Kidney tubule cell (primary cell): Measurements from ENCODE around the gene C2orf68.
A peak's percentile ranks its signal among the peaks of the same experiment; 100 is the strongest.
"Not testable (repeated sequence)": the region's sequence is repeated elsewhere in the genome, so short reads cannot be mapped to it uniquely, and the experiment has no call there.

Experiments
- DNase-seq: peaks from one replicate; pipeline ENCODE4 v3.0.0-alpha.2; 2018; ENCODE audit warnings: low spot score

C2orf68 gene

DNA sequence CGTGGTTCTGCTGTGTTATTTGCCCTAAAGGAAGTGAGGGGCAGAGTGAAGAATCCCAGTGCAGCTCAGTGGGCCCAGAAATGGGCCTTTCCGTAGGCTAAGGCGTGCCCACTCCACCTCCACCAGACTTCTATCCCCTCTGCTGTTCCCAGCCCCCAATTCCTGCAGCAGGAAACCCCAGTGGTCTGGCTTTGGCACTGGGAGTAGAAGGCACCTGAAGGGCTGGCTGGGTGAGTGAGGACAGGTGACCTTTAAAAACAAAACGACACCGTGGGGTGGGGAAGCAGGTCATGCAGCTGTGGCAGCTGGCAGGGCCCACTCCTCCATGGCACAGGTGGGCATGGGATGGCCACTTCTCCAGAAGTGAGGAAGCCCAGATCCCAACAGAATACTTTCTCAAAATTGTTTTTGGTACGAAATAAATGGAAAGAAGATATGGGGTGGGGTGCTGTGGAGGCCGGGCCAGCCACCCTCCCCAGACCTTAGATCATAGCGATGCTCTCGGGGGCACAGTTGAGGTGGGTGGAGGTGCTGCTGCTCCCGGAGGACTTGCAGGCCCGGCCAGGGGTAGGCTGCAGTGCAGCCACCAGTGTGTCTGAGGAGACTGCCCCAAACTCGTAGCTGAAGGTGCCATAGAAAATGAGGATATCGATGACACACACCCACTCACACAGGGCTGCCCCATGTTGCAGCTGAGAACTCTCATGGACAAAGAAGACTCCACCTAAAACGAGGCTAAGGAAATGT is 13.1 kb downstream of the C2orf68 start:
- DNase-seq: no peak

DNA sequence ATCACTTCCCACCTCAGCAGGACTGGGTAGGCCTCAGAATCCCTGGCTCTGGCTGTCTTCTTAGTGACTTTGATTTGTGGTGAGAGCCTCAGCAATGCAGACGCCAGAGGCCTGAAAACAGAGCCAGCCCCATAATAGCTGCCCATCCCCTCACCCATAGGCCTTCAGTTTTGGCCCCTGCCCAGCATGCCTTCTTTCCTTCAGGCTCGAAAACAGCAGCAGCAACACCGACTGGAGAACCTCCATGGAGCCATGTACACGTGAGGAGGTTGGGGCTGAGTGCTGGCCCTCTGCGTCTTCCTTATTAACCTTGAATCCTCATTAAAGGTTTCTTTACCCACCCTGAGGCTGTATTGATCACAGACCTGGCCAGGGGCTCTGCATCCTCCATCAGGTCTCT is 14.6 kb downstream of the C2orf68 start:
- DNase-seq: no peak

DNA sequence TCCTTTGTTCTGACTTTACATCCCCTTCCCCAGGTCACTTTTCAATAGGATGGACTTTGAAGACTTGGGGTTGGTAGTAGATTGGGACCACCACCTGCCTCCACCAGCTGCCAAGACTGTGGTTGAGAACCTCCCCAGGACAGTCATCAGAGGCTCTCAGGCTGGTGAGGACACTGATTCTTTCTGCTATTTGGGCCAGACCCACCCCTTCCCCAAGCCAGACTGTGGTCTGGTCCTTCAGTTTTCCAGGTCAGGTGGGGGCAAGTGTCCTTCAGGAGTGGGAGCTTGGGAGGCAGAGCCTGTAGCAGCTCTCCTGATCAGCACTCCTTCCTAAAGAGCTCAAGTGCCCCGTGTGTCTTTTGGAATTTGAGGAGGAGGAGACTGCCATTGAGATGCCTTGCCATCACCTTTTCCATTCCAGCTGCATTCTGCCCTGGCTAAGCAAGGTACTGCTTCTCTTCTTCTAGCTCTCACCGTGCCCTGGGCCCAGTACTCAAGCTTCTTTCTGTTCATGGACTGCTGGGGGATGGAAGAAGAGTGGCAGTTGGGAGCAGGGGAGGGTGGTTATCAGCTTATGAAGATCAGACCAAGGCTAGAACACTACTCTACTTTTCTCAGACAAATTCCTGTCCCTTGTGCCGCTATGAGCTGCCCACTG is 15.3 kb downstream of the C2orf68 start:
- no peak for DNase-seq

DNA sequence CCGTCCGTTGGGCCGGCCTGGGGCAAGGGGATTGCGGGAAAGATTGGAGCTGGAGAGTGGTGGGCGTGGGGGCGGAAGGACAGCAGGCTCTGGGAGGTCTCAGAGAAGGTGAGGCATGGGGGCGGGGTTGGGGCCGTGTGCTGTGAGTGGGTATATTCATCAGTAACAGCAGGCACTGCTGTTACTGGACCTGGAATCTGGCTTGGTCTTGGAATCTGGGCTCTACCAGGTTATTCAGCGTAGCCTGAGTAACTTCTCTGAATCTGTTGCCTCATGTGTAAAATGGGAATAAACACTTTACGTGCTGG is 15.9 kb downstream of the C2orf68 start:
- DNase-seq: peak; percentile 23

DNA sequence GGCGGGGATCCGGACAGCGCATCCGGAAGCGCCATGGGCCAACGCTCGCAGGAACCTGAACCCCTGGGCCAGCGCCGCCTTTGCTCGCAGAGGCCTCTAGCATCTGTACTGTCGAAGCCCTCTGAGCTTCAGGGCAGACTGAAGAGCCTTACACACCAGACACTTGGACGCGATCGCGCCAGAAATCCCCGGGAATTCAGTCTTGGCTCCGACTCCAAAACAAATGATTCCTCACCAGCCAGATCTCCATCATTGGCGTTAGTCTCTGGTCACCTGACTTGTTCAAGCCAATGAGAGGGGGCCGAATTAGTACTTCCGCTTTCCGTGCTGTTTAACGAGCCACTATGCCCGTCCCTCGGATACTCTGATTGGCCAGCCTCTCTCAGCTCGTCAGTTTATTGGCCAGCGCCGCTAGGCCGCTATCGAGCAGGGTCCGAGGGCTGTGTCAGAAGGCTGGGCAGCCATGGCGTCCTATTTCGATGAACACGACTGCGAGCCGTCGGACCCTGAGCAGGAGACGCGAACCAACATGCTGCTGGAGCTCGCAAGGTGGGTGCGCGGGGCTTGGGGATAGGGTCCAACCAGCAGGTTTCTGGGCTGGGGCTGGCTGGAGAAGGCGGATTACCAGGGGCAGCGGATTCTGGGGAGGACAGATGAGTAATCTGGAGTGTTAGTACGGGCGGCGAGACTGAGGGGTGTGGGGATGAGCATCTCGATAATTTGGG is 16.4 kb downstream of the C2orf68 start, which contains the start of gene RNF181:
Gene RNF181 (plus strand): TSS at position 445 of the 725 bp plus-strand sequence. CDS start 19 bp downstream, at position 464.
- peak; percentile 99 for DNase-seq

DNA sequence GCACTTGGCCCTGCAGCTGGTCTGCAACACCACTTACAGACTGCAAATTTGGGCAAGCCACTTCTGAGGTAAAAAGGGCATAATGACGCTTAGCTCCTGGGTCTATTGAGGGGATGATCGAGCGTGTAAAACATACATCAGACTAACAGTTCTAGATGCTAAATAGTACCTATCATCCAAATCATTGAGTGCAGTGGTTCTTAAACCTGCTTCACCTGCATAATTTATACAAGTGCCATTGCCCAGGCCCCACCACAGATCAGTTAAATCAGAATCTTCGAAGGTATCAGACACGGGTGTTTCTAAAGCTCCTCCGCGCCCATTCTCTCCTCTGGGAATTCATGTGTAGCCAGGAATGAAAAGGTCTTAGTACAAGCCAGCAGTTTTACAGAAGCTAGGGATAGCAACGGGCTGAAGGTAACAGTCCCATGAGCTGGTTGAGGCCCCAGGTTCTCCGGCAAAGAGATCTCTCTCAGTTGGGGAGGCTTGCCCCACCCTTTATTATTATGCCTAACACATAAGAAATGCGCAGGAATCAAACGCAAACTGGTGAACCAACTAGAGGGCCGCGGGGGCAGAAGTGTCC is 17.1 kb downstream of the C2orf68 start:
- DNase-seq: no peak

DNA sequence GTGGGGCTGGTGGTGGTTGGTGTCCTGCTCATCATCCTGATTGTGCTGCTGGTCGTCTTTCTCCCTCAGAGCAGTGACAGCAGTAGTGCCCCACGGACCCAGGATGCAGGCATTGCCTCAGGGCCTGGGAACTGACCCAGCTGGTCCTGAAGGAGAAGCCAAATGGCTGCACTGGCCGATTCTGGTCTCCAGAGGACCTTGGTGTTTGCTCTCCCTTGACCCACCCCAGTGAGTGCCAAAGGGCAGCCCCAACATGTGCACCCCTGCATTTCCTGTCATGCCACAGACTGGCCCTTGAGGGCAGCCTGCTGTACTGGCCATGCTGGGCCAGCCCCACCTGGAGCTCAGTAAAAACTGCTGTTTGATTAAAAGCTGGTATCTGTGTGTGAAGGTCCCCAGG is 18.8 kb downstream of the C2orf68 start:
- no peak for DNase-seq

DNA sequence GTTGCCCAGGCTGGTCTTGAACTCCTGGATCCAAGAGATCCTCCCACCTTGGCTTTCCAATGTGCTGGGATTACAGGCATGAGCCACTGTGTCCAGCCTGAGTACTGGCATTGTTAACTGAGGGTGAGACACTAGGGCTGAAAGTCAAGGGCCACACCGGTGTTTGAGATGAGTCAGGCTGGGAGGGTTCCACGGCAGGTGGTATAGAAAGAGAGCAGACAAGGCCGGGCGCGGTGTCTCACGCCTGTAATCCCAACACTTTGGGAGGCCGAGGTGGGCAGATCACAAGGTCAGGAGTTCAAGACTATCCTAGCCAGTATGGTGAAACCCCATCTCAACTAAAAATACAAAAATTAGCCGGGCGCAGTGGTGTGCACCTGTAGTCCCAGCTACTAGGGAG is 19.6 kb downstream of the C2orf68 start:
- DNase-seq: not testable (repeated sequence)

DNA sequence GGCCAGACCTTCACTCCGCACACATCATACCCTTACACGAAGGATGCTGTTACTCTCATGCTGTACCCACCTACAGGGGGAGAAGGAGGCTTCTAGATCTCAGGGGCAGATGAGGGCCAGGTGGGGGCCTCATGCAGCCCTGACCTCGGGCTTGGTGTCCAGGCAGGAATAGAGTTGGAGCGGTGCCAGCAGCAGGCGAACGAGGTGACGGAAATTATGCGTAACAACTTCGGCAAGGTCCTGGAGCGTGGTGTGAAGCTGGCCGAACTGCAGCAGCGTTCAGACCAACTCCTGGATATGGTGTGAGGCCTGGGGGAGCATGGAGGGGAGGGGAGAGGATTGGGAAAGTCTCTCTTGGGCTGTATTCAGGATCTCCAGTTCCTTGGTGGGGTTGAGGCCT is 20.3 kb downstream of the C2orf68 start:
- no peak for DNase-seq

DNA sequence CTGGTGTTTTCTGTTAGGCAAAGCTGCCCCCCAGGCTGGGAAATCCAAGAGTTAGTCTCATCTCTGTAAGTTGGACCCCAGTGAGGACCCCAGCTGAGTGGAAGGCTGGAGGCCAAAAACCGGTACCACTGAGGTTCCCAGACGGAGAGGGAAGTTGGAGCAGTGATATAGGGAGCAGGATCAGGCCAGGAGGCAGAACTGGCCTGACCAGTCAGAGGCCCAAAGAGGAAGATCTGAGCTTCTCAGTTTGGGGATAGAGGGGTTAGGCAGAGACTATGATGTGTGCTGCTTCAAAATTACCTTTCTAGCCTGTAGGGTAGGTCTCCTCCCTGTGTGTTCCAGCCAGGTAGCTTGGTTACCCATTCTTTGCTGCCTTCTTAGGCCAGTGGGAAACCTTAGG is 20.9 kb downstream of the C2orf68 start:
- DNase-seq: no peak

DNA sequence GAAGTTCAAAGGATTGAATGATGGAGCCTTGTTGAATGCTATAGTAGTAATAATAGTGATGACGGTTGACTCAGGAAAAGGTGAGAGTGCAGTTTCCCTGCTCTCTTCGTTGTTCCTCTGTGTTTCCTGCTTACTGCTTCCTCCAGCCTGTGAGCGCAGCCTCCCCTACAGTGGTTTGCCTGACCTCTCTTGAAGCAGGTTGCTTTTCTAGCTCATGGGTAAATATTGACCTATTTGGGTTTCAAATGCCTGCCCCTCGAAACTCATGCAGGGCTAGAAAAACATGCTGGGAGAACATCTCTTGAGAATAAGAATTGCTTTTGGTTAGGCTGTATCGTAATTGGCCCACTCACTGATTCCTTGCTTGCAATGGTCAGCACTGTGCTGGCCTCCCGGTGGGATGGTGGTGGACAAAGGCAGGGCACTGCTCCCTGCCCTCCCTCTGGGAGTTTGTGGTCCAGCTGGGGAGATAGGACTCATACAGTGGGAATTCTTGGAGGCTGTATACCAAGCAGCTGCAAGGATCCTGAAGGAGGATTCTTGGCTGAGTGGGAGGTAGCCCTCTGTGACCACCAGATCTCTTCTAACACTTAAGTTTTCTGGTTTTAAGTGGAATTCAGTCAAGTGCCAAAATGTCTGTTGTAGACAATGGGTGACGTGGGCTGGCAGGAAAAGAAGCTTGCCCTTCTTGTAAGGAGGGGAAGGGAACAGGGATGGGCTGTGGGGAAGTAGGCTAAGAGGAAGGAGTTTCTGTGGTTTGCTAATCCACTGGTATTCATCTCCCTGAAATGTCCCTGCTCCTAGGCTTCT is 21.7 kb downstream of the C2orf68 start:
- peak; percentile 30 for DNase-seq

DNA sequence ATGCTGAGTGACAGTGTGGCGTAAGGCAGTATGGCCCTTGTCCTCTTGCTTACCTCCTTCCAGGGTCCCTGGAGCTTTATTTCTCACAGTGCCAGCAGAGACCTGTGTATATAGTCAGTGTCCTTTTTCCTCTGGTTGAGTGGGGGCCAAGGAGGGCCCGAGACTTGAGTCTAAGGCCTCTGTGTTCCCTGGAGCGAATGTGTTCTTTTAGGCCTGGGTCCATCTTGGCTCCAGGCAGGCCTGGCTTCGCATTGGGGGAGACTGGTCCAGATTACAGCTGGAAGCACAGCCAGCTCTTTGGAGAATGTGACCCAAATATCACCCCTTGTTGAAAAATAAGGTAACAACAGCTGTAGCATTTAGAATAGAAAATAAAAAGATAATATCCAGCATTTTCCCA is 22.7 kb downstream of the C2orf68 start:
- DNase-seq: no peak

DNA sequence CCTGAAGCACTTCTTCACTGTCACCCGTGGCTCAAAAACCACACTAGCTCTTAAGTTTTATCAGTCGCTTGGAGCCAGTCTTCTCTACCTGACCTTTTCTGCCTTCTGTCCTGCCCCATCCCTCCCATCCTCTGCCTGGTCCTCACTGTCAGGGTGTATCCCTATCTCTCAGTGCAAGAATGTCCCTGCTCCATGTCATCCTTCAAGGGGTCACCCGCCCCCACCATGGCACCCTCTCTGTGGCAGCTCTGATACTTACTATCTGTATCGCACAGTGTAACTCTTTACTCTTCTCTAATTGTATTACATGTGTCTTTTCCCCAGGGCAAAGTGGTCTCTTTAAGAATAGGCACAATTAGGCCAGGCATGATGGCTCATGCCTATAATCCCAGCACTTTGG is 23.2 kb downstream of the C2orf68 start:
- no peak for DNase-seq

DNA sequence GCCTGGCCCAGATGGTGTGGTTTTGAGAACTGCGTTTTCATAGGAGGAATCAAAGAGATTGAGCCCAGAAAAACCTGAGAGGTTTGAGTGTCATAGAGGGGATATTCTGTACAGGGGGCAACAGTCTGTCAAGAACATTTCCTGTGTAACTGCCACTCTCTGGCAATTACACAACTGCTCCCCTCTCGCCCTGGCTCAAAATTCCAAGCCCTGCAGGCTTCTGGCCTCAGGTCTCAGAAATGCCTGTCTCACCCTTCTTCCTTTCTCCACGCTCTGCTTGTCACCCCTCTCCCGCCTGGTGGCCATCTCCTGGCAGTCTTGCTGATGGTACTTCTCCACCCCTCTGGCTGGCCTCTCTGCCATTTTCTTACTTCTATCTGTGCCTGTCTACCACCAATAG is 23.6 kb downstream of the C2orf68 start:
- DNase-seq: no peak

DNA sequence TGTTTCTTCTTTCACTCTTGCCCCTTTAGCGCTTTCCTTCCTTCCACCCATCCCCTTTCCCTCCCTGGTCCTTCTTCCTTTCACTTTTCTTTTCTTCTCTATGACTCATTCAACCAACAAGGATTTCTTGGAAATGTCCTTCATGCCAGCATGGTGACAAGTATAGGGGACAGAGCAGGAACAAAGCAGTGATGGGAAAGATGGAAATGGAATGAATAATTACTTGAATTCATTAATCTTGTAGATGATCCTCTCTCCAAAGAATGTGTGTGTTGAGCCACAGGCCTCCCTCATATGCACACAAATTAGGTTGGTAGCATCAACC is 26.1 kb downstream of the C2orf68 start:
- peak; percentile 91 for DNase-seq

DNA sequence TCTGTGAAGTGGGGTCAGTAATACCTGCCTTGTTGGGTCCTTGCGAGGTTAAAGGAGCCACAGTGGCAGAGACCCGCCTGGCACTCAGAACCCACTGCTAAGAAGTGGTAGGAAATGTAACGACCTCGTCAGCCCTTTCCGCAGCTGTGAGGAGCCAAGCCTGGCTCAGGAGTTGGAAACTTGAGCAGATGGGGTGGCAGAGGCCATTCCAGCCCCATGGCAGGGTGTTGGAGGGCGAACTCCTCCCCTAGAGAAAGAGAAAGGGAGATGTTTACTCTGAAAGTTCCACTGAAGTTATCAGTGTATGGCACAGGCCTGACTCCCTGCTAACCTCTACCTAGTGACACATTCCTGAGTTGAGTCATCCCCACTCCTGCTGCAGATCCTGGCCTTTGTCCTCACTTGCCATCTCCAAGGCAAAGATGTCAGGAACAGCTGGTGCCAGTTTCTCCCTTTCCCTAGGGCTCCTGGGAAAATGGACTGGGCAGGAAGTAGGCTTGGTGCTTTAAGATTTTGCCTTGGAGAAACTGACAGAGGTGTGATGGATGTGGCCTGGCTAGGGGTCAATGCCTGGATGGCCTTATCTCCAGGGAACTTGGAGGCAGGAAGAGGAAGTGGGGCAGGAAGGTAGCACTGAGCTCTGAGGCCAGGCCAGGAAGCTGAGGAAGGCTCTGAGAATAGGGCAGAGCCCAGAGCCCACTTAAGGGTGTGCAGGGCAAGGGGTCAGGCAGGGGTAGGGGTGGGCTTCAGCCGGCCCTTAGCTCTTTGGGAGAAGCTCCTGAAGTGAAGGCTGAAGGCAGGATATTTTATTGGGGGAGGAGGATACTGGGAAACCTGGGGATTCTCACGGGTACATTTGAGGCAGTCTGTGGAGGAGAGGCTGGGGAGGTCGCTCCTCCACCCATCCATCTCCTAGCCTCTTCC is 26.7 kb downstream of the C2orf68 start:
- peak; percentile 94 for DNase-seq

DNA sequence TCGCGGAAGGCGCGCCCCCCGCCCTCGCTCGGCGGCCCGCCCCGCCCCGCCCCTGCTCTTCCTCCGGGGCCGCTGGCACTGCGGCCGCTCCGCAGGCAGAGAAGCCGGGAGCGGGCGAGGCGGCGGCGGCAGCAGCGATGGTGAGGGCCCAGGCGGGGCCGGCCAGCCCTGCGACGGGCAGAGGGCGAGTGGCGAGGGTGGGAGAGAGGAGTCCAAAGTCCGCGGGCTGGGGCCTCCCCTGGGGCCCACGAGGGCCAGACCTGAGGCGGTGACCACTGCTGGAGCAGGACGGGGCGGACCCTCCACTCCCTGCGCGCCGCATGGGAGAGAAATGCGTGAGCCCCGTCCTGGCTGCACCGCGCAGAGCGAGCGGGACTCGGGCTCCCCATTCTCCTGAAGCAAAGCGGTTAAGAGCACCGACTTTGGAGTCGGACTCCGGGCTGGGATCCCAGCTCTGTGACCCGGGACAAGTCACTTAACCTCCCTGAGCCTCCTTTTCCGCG is 27.5 kb downstream of the C2orf68 start, which contains the start of gene VAMP5:
Gene VAMP5 (plus strand): TSS at position 78 of the 503 bp plus-strand sequence. CDS start 60 bp downstream, at position 138.
- DNase-seq: no peak

DNA sequence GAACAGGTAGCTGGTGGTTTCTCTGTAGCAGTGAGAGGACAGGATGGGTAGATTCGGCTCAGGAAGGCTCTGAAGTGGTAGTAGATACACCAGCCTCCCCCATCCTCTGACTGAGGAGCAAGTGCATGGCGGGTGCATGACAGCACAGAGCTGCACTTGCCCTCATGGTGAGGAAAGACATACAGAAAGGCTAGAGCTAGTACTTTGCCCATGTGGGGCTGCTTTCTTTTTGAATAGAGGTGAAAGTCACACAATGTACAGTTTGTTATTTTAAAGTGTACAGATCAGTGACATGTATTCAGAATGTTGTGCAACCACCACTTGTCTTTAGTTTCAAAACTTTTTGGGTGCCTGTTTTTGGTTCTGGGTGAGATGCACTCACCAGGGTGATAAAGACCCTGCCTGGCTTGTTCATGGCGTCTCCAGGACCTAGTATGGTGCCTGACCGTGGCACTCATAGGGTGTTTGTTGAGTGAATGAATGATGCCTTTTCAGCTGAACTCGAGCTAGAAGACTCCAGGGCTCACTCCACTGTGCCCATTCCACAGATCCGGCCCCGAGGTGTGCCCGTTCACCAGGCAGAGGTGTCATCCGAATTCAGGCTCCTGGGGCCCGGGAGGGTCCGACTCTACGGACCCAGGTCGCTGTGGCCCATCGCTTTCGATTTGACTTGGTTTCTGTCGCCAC is 28.1 kb downstream of the C2orf68 start:
- DNase-seq: no peak

DNA sequence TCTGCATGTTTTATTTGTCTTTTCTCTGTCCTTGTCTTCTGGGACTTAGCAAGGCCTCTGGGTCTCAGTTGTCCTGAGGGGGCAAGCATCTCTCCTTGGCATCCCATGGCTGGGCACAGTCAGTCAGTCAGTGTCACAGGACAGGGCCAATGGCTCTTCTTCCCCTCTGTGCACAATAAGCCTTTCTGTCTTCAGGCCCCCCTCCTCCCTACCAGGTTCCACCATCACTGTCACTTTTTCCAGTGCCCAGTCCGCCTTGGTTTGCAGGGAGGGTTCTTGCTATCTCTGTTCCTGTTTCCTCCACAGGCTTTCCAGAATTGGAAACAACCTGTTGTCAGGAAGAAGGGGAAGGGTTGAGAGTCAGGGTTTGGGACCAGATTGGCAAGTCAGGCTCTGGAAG is 29.4 kb downstream of the C2orf68 start:
- no peak for DNase-seq

DNA sequence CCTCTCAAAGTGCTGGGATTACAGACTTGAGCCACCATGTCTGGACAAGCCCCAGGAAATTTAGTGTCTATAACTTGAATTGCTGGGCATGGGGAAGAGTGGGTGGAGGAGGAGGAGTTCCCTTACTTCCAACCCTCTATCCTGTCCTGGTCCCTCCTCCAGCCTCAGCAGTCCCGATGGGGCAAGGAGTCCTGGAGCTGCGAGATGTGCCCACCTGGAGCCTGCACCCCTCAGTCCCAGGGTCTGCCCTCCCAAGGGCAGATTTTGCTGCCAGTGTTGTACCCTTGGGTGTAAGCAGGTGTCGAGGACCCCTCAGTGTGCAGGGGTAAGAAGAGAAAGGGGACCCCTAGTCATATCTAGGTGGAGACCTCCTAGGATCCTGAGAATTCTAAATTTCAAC is 31.7 kb downstream of the C2orf68 start:
- no peak for DNase-seq
